GM18873 (cell line): ENCODE measurements around the gene ATP8A2.

Experiments used
- ATAC-seq: cut with Tn5 transposase; IDR thresholded peaks from one replicate; pipeline ENCODE4 v1.9.1; 2021; ENCODE audit warnings: mild to moderate bottlenecking, moderate library complexity, moderate number of reproducible peaks; ENCODE audit not compliant: unreplicated experiment, low FRiP score

Gene ATP8A2

DNA sequence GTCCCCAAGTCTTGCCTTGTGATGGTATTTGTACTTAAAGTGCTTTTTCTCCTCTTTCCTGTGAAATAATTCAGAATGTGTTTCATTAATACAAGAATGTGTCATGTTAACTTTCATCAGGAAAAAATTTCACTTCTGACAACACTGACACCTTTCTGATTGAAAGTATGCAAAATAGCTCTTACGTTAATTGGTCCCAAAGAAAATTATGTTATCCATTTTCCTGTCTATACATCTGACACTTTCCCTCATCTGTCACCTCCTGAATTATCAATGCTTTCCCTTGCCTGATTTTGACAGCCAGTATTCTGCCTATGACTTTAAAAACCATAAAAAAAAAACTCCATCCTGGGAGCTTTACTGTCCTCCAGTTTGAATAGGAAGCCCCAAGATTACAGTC is 336.5 kb downstream of the ATP8A2 start:
- ATAC-seq = no peak

DNA sequence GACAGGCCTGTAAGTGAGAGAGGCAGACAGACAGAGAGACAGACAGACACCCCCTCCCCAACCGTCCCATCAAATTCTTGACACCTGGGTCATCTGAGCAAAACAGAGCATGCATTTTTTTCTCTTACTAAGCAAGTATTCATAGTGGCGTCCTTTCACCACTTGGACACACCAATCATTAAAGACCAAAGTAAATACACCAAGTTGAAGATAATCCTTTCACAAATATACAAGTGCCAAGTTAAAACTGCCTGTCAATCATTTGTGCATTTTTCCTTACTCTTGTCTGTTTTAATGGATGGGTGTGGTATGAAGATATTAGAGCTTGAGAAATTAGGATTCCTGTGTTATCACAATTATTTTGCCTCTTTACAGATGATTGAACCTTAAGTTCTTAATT is 337.3 kb downstream of the ATP8A2 start:
- no peak for ATAC-seq

DNA sequence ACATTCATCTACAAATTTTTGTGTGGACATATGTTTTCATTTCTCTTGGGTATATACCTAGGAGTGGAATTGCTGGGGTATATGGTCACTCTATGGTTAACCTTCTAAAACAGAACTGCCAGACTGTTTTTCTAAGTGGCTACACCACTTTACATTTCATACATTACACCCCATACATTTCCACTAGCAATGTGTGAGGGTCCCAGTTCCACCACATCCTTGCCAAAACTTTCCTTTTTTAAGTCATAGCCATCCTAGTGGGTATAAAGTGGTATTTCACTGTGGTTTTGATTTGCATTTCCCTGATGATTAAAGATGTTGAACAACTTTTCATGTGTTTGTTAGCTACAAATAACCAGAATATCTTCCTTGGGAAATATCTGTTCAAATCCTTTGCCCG is 344.0 kb downstream of the ATP8A2 start:
- no peak for ATAC-seq

DNA sequence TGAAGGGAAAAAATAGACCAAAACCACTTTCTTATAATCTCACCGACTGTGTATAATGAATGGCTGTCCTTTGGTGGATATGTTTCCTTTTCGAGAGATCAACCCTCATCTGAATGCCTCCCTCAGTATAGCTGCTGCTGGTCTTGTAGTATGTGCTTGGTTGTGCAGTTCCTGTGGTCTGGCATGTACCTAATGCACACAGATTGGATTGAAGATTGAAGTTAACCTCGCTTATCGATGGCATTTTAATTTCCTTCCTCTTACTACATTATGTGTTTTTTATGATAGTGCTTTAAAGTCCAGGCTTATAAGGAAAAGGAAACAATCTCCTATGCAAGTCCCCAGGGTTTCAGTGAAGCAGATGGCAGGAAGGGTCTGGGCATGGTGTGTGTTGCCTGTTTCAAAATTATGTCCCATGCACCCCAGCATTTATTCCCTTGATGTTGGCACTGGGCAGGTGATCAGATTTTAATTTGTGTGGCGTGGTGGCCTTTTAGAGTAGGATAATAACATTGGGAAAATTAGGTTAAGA is 346.0 kb downstream of the ATP8A2 start:
- ATAC-seq = no peak

DNA sequence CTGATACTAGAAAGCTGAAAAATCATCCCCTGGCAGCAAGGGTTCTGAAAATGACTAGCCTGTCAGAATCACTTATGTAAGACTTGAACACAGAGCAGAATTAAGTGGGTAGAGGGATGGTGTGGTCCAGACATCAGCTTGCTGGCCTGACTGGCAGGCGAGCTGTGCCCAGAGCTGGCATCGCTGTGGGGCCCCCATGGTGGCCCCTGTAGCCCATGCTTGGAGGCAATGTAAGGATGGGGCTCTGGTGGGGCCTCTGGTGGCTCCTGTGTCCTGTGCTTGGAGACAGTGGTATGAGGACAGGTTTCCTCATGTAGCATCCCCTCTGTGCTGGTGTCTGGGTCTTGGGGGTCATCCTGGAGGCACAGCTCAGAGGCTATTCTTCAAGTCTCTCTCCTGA is 347.9 kb downstream of the ATP8A2 start:
- ATAC-seq = no peak

DNA sequence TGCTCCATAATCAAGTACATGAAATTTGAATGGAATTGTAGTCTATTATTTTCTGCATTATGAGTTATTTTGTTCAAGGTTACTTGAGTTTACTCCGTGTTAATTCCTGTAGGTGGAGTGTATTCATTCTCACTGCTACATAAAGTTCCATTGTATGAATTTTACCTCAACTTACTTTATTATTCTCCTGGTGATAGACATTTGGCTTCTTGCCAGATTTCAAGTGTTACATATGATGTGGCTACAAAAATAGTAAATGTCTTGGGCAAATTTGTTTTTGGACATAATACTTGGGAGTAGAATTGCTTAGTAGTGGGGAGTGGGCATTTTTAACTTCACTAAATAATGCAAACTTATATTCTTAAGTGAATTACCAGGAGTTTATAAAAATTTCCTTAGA is 351.1 kb downstream of the ATP8A2 start:
- no peak for ATAC-seq

DNA sequence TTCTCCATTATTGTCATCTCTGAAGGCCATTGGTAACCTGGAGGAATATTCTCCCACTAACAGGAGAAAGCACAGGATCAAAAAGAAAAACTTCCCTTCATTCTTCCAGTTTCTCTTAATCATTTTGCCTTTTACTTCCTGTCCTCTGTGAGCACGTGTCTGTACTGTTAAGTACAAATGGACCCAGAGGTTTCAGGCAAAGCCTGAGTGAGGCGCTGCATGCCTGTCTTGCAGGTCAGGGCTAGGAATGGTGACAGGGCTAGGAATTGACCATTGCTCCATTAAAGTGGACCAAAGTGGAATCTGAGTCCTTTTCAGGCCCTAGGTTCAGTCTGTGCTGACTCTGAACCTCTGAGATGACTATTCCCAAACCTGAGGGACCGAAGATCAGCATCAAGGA is 353.3 kb downstream of the ATP8A2 start:
- no peak for ATAC-seq

DNA sequence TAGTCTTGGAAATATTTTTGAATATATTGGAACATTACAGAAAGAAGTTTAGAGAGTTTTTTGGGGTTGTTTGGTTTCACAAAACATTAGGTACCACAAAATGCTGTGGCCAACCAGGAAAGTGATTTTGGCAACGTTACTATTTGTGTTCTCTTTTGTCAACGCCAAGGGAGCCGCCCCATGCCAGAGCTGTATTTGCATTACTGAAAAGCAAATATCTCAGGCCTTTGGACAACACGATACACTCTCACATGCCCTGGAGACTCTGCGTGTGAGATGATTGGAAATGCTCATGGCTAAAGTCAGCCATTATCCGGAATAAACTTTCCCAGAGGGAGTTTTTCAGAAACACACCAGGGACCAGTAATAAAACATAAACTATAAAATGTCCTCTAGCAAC is 355.5 kb downstream of the ATP8A2 start:
- no peak for ATAC-seq

DNA sequence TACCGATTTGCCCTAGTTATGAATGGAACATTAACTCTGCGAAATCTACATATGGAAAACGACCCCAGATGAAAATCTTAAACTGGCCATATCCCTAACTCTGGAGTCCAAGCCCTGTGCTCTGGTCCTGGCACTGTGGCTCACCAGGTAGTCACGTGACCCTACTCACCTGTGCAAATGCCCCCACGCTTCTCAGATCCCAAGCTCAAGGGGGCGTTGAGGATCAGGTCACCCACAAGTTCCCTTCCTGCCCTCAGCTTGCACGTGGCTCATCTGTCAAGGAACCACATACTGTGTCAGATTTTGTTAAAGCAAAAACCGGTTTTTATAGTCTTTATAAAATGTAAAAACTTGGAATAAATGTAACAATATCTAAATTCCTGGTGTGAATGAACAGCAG is 356.0 kb downstream of the ATP8A2 start:
- ATAC-seq = no peak

DNA sequence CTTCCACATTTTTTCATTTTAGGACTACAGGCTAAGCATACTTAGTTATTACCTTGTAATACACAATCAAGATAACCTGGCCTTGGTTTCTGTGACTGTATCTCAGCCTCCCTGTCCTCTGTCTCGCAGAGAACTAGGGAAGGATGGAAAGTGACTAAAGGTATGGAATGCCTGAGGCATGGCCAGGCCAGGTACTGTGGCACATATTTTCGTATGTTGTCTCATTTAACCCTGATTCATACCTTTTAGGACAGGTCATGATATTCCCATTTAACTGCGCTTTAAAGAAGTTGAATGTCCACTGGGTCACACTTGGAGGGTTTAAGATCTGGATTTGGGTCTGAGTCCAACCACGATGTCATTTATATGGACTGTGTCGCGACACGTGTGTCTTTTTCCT is 357.4 kb downstream of the ATP8A2 start:
- ATAC-seq = no peak

DNA sequence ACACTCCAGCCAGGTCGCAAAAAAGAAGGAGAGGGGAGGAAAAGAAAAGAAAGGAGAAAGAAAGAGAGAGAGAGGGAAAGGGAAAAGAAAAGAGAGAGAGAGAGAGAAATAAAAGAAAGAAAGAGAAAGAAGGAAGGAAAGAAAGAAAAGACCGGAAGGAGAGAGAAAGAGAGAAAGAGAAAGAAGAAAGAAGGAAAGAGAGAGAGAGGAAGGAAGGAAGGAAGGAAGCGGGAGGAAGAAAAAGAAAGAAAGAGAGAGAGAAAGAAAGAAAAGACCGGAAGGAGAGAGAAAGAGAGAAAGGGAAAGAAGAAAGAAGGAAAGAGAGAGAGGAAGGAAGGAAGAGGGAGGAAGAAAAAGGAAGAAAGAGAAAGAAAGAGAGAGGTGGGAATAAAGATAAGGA is 359.3 kb downstream of the ATP8A2 start:
- no peak for ATAC-seq

DNA sequence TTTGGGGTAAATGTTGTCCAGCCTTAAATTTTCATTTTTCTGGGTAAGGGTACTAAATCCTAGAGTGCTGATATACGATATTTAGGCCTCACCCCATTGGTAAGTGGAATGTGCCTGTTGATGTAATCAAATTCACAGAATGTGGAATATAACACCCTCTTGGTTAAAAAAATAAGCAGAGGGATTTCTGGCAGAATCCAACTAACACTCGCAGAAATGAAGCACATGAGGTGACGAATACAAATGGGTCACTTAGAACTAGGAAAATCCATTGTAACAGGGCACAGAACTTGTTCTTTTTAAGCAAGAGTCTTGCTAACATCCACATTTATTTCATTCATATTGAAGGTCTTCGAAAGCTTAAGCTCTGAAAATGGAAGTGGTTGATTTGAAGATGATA is 359.8 kb downstream of the ATP8A2 start:
- no peak for ATAC-seq

DNA sequence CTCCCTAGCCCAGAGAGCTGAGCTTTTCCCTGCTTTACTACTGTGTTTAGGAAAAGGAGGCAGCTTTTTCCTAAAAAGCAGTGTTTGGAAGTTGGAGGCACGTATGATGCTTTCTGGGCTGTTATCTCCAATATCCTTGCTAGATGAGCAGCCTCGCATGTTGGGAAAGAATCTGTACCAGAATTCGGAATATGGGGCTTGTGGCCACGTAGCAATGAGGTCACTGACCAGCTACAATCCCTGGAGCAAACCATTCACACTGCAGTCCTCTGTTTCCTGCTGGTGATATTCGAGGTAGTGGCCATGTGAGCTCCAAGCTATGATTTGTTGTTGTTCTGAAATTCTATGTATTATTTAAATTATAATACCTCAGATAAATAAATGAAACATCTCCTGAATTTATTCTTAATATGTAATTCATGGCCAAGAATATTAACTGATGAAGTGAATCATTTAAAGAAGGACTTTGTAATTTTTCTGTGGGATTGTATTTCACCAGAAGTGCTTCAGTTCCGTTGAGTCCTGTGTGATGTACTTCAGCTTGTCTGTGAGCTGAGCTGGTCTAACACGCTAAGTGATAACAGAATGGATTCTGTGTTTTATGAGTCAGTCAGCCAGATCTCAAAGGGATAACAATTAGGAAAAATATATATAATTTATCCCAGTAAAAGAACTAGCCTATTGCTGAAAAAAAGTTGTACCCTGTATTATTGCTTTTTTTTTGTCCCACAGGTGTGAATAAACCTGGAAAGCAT is 360.5 kb downstream of the ATP8A2 start:
- no peak for ATAC-seq

DNA sequence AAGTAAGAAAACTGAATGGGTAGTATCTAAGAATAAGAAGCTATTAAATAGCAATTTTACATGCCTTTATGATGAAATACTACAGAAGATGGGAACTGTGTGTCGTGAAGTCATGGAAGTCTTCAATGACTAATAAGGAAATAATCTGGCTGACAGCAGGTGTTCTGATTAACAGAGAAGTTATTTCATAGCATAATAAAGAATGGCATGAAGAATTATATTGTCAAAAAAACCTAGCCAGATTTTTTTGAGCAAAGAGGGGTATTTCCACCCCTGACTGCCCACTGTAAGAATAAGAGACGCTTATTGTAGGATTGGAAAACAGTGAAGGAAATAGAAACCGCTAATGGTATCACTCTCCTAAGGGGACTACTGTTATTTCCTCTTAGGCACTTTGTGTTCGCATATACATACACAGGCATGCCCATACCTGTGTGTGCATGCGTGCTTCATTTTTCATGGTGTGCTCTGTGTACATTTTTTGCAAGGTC is 361.3 kb downstream of the ATP8A2 start:
- no peak for ATAC-seq

DNA sequence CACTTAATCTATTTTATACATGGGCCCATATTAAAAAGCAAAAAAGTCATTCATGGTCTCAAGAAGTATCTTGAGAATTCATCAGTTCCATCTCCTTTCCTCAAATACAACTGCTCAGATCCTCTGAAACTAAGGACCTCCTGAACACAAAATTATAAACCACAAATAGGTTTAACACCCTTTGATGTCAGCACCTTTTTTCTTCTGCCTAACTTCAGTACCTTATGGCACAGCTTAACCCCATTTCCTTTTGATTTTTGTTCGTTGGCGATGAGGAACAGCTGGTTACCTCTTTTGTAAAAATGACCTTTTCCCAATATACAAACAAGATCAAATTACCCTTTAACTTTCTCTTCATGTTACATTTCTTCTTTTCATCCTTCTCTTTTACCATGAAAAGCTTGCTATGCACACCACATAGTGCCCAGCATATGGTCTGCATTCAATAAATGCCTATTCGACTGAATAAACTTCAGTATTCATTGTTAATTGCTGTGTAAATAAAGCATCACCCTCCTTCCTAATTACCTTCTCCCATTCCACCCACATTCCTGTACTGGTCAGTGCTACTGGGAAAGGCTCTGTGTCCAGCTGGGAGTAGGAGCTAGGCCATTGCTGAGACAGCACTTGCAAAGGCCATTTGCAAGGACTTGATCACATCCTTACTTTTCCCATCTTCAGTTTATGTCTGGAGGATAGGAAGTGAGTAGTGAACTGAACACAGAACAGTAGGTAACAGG is 362.1 kb downstream of the ATP8A2 start:
- no peak for ATAC-seq

DNA sequence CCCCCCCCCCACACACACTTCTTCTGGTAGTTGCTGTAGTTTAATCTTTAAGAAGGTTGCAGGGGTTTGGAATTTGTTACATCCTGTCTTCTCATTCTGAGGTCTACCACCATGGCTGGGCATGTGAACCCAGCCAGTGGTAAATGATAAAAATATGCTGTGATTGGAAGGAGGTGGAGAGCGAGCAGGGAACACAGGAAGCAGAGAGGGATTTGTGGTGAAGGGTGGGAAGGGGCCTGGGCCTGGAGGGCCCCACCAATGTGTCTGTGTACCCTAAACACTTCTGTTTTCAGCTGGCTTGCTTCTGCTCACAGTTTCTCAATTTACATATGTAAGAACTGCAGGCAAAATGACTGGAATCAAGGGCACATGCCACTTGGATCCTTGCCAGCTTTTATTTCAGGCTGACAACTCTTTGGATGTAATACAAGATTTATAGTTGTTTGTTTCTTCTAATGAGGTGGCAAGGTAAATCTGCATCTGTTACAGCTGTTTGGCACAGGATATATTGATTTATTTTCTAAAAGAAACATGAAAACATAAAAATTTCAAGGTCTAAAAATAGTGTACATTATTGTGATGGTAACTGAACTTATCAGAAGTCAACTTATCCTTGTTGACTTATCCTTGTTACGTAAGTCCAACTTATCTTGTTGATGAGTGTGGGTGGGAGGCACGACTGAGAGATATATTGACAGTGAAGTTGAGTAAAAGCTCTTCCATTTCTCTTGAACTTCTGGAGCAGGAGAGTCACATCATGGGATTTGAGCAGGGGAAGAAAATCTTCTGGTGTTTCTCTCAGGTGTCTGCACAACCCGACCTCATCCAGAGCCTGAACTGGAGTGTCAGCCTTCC is 366.8 kb downstream of the ATP8A2 start:
- no peak for ATAC-seq

DNA sequence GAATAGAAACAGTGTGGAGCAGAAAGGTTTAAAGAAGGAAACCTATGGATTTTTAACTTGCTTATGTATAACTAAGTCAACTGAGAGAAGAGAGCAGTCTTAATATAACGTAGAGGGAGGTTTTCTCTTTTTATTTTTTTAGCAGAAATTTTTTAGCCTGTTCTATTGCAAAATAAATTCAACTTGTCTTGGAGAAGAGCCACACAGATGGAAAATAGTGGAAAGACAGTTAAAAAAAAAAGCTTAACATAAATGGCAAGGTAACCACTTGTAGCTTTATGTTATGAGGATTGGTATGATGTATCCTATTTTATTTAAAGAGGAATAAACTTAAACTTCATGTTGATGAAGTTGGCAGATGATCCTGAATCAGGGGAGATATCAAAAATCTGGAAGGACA is 367.6 kb downstream of the ATP8A2 start:
- no peak for ATAC-seq

DNA sequence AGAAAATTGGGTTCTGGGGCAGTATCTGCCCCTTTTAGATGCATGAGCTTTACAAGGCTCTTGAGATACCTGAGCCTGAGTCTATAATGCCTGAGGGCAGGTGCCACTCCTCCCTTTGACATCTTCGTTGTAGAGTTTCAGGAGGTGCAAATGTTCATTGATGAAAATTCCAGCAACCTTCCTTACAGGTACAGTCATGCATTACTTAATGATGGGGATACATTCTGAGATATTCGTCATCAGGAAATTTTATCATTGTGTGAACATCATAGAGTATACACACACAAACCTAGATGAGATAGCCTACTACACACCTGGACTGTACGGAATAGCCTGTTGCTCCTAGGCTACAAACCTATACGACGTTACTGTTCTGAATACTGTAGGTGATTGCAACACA is 370.0 kb downstream of the ATP8A2 start:
- no peak for ATAC-seq

DNA sequence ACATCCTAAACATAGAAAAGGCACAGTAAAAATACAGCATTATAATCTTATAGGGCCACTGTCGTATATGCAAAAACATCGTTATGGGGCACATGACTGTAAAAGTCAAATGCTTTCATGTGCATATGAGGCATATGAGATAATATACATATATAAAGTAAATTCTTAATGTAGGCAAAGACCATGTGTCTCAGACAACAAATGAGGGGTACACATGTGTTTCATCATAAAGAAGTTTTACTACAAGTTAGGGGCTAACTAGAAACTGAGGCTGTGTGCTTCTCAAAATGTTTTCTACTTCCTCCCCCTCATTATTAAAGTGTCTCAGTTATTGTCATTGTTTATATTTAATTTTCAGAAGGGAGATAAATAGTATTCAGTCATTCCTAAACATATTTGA is 370.4 kb downstream of the ATP8A2 start:
- ATAC-seq = no peak

DNA sequence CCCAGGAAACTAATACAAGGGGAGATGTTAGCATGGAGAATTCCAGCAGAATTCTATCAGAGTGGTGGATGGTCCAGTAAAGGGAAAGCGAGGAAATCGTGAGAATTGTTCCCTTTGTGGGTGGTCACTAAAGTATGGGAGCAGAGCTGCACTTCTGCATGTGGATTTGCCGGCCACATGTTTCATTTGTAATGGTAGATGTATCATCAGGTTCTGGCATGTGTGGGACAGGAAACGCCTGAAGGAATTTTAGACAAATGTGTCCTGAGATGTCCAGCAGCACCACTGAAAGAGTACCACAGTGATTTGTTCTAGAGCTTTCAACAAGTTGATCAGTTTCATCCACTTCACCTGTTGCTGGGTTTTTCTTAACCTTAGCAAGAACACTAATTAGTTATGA is 371.6 kb downstream of the ATP8A2 start:
- no peak for ATAC-seq

DNA sequence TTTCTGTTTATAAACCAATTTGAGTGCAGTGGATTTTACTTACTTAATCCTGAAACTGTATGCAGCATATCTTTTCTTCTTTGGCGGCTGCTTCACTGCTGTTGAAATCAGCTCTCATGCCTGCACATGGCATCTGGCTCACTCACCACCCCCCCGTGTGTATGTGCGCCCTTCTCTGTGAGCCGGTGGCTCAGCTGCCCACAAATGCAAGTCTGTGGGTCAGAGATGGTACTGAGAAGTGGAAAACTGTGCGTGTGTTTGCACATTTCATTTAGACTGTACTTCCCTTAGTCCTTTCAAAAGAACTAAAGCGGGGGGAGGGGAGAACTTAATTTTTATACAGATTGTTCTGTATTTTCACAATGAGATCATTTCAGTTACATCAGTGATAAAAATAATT is 372.4 kb downstream of the ATP8A2 start:
- no peak for ATAC-seq
